HG02588 (cell line): ENCODE results near the gene NAPEPLD.
"Not testable (repeated sequence)": the region's sequence is repeated elsewhere in the genome, so short reads cannot be mapped to it uniquely, and the experiment has no call there.

ENCODE experiments used
- ATAC-seq: cut with Tn5 transposase; IDR thresholded peaks from one replicate; pipeline ENCODE4 v1.9.1; 2021; ENCODE audit warnings: mild to moderate bottlenecking, moderate library complexity; ENCODE audit not compliant: unreplicated experiment

NAPEPLD gene

GRCh38 chr7:103114576-103115008 lies 34.3 kb downstream of the NAPEPLD start:
- no peak for ATAC-seq

- ATAC-seq, result no peak
These were observed 35.7 kb downstream of the NAPEPLD start for GRCh38 chr7:103113164-103113563.

- not testable (repeated sequence) for ATAC-seq
These were observed 42.2 kb downstream of the NAPEPLD start for GRCh38 chr7:103106703-103107070.

- ATAC-seq, result no peak
These were observed 42.7 kb downstream of the NAPEPLD start for GRCh38 chr7:103106005-103106702.

- no peak for ATAC-seq
These were observed 47.4 kb downstream of the NAPEPLD start for GRCh38 chr7:103101543-103101942.

GRCh38 chr7:103100348-103100747 lies 48.6 kb downstream of the NAPEPLD start:
- no peak for ATAC-seq

DNA sequence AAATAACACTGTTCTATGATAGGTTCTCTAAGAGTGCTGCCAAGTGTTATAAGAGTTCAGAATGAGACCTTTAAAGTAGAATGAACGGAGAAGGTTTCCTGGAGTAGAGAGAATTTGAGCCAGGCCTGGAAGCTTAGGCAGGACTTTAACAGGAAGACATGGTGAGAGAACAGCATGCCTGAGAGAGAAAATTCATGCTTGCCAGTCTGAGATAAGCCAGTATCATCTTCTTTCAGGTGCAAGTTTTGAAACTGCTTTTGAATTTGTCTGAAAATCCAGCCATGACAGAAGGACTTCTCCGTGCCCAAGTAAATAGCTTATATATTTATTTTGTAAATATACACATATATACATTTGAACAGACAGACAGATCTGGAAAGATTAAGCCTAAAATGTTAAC lies 51.9 kb downstream of the NAPEPLD start:
- ATAC-seq, result no peak

GRCh38 chr7:103095558-103095957 lies 53.3 kb downstream of the NAPEPLD start:
- not testable (repeated sequence) for ATAC-seq

DNA sequence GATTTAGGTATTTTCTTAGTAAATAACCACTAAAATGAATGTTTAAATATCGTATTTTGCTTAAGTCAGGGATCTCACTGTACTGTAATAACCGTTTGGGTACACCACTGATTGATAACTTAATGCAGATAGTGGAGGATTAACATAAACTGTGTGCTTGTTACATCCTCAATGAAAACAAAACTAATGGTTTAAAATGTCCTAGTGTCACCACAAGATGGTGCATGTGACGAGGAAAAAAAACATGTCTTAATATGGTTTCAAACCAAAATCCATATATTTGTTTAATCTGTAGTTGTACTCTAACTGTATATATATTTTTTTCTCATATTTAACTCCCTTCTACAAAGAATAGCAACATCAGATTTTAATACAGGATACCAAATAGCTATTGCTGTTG lies 54.8 kb downstream of the NAPEPLD start:
- ATAC-seq, result no peak

DNA sequence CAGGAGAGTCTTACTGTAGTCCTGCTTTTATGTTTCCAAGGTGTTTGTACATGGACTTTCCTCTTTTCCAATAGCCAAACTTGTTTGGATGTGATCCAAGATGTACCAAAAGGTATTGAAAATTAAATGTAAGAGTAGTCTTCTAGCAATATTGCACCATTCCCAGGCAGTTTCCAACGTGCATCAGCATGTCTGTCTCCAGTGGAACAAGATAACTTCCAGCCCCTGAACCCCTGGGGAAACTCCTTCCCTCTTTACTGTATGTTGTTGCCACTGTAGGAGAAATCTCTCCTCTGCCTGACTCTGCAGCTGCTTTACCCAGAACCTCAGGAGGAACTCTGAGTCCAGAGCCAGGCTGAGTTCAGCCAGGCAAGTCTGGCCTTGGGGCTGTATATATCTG lies 55.5 kb downstream of the NAPEPLD start:
- no peak for ATAC-seq

DNA sequence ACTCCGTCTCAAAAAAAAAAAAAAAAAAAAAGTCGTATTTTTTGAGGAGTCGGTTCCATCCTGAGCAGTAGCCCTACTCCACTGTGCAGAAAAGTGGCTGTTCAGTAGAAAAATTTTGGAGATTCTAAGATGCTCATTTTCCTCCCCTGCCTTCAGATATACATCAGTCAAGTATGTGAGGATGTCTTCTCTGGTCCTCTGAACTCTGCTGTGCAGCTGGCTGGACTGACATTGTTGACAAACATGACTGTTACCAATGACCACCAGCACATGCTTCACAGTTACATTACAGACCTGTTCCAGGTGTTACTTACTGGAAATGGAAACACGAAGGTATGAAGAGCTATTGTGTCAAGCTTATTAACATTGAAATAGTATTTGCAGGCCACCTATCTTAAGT lies 56.6 kb downstream of the NAPEPLD start:
- not testable (repeated sequence) for ATAC-seq

GRCh38 chr7:103083210-103083609 lies 65.7 kb downstream of the NAPEPLD start:
- no peak for ATAC-seq

GRCh38 chr7:103082497-103082896 lies 66.4 kb downstream of the NAPEPLD start:
- no peak for ATAC-seq

DNA sequence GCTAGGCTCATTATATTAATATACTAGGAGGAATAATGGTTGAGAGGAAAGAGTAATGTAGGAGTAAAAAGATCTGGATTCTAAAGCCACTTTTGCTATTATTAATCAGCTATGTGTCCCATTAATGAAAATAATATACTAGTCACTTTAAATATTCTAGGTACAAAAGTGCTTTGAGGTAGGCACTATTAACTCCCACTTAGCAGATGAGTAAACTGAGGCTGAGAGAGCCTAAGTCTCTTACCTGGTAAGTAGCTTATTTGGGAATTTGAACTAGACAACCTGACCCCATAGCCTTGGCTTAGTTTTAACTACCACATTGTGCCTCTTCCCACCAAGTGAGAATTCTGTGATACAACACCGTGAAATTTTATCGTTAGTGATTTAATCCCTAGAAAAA lies 68.0 kb downstream of the NAPEPLD start:
- no peak for ATAC-seq

DNA sequence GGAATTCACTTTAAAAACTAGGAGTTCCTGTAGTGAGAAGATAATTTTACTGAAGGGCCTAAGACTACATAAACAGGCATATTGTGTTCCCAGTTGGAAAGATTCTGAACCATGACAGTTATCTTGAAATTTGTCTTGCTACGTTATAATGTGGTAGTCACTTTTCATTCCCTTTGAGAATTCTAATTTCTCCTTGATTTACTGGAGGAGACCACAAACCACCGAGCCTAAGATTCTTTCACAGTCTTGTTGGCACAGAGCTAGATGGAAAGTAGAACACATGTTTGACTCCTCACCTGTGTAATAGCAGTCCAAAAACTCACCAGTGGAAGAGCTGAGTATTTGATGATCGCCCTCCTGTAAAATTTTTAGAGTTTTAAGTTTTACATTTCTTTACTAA lies 69.1 kb downstream of the NAPEPLD start:
- no peak for ATAC-seq

DNA sequence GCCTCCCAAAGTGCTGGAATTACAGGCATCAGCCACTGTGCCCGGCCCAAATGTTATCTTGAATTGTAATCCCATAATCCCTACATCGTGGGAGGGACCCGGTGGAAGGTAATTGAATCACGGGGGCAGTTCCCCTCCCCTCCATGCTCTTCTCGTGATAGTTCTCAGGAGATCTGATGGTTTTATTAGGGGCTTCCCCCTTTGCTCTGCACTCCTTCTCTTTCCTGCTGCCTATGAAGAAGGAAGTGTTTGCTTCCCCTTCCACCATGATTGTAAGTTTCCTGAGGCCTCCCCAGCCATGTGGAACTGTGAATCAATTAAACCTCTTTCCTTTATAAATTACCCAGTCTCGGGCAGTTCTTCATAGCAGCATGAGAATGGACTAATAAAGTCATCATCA lies 70.7 kb downstream of the NAPEPLD start:
- ATAC-seq, result not testable (repeated sequence)

DNA sequence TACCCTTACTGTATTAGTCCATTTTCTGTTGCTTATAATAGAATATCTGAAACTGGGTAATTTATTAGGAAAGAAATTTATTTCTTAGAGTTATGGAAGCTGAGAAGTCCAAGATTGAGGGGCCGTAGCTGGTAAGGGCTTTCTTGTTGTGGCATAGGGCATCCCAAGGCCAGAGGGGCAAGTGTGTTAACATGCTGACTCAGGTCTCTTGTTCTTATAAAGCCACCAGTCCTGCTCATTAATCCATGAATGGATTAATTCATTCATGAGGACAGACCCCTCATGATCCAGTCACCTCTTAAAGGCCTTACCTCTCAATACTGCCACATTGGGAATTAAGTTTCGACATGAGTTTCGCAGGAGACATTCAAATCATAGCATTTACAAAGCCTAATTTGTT lies 71.6 kb downstream of the NAPEPLD start:
- ATAC-seq, result no peak

DNA sequence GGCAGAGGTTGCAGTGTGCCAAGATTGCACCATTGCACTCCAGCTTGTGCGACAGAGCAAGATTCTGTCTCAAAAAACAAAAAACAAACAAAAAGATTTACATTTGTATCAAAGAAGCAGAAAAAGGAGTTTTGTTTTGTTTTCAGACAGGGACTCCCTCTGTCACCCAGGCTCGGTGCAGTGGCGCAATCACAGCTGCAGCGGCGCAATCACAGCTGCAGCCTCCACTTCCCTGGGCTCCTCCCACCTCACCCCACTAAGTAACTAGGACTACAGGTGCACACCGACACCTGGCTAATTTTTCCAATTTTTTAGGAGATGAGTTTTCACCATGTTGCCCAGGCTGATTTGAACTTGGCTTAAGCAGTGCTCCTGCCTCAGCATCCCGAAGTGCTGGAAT lies 72.1 kb downstream of the NAPEPLD start:
- ATAC-seq, result no peak

GRCh38 chr7:103075337-103075918 lies 73.5 kb downstream of the NAPEPLD start:
- ATAC-seq, result peak; percentile 45

GRCh38 chr7:103074519-103075336 lies 74.2 kb downstream of the NAPEPLD start, which contains the start of the genes ARMC10 and FBXL13:
TSS of gene ARMC10 (plus strand) at chr7:103075140. CDS start at chr7:103075273, 133 bp downstream.
TSS of gene FBXL13 (minus strand) at chr7:103074796.
- ATAC-seq, result peak; percentile 92

GRCh38 chr7:103073989-103074518 lies 74.8 kb downstream of the NAPEPLD start:
- no peak for ATAC-seq
